Neural crest cell (in vitro differentiated cells): ENCODE results near the gene OTOG. TPM values are rescaled to one million over a fixed set of nuclear protein-coding genes. Genes with fewer than 3 reads are reported as not detected.

Source experiments
- DNase-seq: peaks from one replicate; pipeline ENCODE4 v3.0.0; 2021; ENCODE audit warnings: low read depth, mixed read lengths, low spot score
- H3K27ac Mint-ChIP-seq: one replicate; pipeline ENCODE4 v1.8.0; 2021; ENCODE audit warnings: mild to moderate bottlenecking, mixed read lengths; ENCODE audit not compliant: unreplicated experiment
- H3K27me3 Mint-ChIP-seq: 2 replicates; pipeline ENCODE4 v1.8.0; 2021; ENCODE audit warnings: low read depth, mild to moderate bottlenecking, mixed read lengths
- H3K36me3 Mint-ChIP-seq: 2 replicates; pipeline ENCODE4 v1.8.0; 2021; ENCODE audit warnings: low read depth, mild to moderate bottlenecking, mixed read lengths
- H3K4me1 Mint-ChIP-seq: 2 replicates; pipeline ENCODE4 v1.8.0; 2021; ENCODE audit warnings: mixed read lengths
- H3K4me3 Mint-ChIP-seq: one replicate; pipeline ENCODE4 v1.8.0; 2021; ENCODE audit warnings: mild to moderate bottlenecking, mixed read lengths
- H3K9me3 Mint-ChIP-seq: 2 replicates; pipeline ENCODE4 v1.8.0; 2021; ENCODE audit warnings: mixed read lengths
- CTCF ChIP-seq: fragments of 200-600 bp; sonication (generic); conservative IDR thresholded peaks from 2 replicates; pipeline ENCODE4 v1.5.0; 2021; ENCODE audit warnings: antibody characterized with exemption, mild to moderate bottlenecking
- total RNA-seq: library from RNA; stranded (reverse); gene quantifications from 2 replicates; pipeline ENCODE4 v1.2.1, GENCODE V29; 2021

The OTOG gene
- total RNA-seq, 1 donor from 2014 or later: not detected

- Mint-ChIP-seq H3K27me3 (peaks cover 32% of the 10 kb centered on the region), H3K36me3 (no peaks in the 10 kb centered on the region), H3K27ac (no peak overlapping the region), H3K9me3 (no peaks in the 10 kb centered on the region), H3K4me3 (no peak overlapping the region), H3K4me1 (no peaks in the 10 kb centered on the region)
- DNase-seq: no peak
- no peak for TF ChIP-seq CTCF
Observed at GRCh38 chr11:17538731-17539130, 8.3 kb upstream of the OTOG start.

- Mint-ChIP-seq H3K36me3 (no peaks in the 10 kb centered on the region), H3K4me1 (no peaks in the 10 kb centered on the region), H3K27me3 (peaks cover 42% of the 10 kb centered on the region), H3K9me3 (no peaks in the 10 kb centered on the region), H3K4me3 (no peak overlapping the region), H3K27ac (no peak overlapping the region)
- no peak for DNase-seq
- no peak for TF ChIP-seq CTCF
Observed at GRCh38 chr11:17540807-17541206, 6.3 kb upstream of the OTOG start.

GRCh38 chr11:17541330-17541885 is 5.7 kb upstream of the OTOG start:
- no peaks in the 10 kb centered on the region for H3K36me3 Mint-ChIP-seq
- H3K4me1 Mint-ChIP-seq: no peaks in the 10 kb centered on the region
- DNase-seq: no peak
- H3K27me3 Mint-ChIP-seq: peaks cover 47% of the 10 kb centered on the region
- no peak overlapping the region for H3K27ac Mint-ChIP-seq
- no peak for TF ChIP-seq CTCF
- H3K4me3 Mint-ChIP-seq: no peak overlapping the region
- H3K9me3 Mint-ChIP-seq: no peaks in the 10 kb centered on the region

- Mint-ChIP-seq H3K9me3 (no peaks in the 10 kb centered on the region), H3K27me3 (peaks cover 49% of the 10 kb centered on the region), H3K4me3 (no peak overlapping the region), H3K36me3 (no peaks in the 10 kb centered on the region), H3K4me1 (peaks cover 5% of the 10 kb centered on the region), H3K27ac (no peak overlapping the region)
- no peak for TF ChIP-seq CTCF
- no peak for DNase-seq
Observed at GRCh38 chr11:17542249-17542648, 4.8 kb upstream of the OTOG start.

DNA sequence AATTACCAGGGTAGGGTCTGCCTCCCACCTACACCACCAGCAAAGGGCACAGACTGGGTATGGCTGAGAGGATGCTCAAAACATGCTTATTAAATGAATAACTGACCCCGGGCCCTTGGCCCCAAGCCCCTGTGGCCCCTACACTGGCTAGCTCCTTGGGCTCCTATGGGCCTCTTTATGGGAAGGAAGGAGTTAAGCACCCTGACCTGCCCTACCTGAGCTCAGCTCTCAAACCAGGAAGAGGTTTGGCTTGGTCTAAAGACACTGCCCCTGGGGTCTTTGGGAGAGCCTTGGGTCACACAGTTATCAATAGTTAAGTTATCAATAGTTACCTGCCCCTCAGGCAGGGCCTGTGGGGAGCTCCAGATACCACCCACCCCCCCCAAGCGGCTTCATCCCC is 4.0 kb upstream of the OTOG start:
- TF ChIP-seq CTCF: no peak
- Mint-ChIP-seq H3K27ac (no peak overlapping the region), H3K4me3 (no peak overlapping the region), H3K4me1 (peaks cover 7% of the 10 kb centered on the region), H3K36me3 (no peaks in the 10 kb centered on the region), H3K9me3 (no peaks in the 10 kb centered on the region), H3K27me3 (peaks cover 46% of the 10 kb centered on the region)
- DNase-seq: no peak
